NK-92 (cell line): ENCODE data around the gene SMAD6.

ENCODE experiments used
- DNase-seq: peaks from one replicate; lab custom pipeline; 2025; ENCODE audit not compliant: unreplicated experiment; lab: John Stamatoyannopoulos, UW

The SMAD6 gene

GRCh38 chr15:66773129-66773873 lies 71.3 kb downstream of the SMAD6 start:
- DNase-seq, result no peak

GRCh38 chr15:66774001-66774814 lies 72.2 kb downstream of the SMAD6 start:
- DNase-seq, result no peak

GRCh38 chr15:66775127-66776105 lies 73.4 kb downstream of the SMAD6 start:
- DNase-seq, result no peak

- no peak for DNase-seq
These were observed 75.0 kb downstream of the SMAD6 start for GRCh38 chr15:66777054-66777453.

- no peak for DNase-seq
These were observed 75.7 kb downstream of the SMAD6 start for GRCh38 chr15:66777596-66778313.

GRCh38 chr15:66778314-66778665 lies 76.3 kb downstream of the SMAD6 start:
- no peak for DNase-seq

- no peak for DNase-seq
These were observed 76.7 kb downstream of the SMAD6 start for GRCh38 chr15:66778716-66779115.

- DNase-seq, result no peak
These were observed 77.4 kb downstream of the SMAD6 start for GRCh38 chr15:66779331-66780009.

- no peak for DNase-seq
These were observed 78.3 kb downstream of the SMAD6 start for GRCh38 chr15:66780172-66780972.

GRCh38 chr15:66780973-66781718 lies 79.1 kb downstream of the SMAD6 start:
- no peak for DNase-seq

- DNase-seq, result no peak
These were observed 80.7 kb downstream of the SMAD6 start for GRCh38 chr15:66782785-66783184.

GRCh38 chr15:66783314-66783713 lies 81.3 kb downstream of the SMAD6 start:
- no peak for DNase-seq

GRCh38 chr15:66783725-66784124 lies 81.7 kb downstream of the SMAD6 start:
- no peak for DNase-seq

GRCh38 chr15:66784174-66784573 lies 82.1 kb downstream of the SMAD6 start:
- no peak for DNase-seq

- DNase-seq, result no peak
These were observed 83.6 kb downstream of the SMAD6 start for GRCh38 chr15:66785637-66786036.

- no peak for DNase-seq
These were observed 84.2 kb downstream of the SMAD6 start for GRCh38 chr15:66786222-66786621.

- DNase-seq, result no peak
These were observed 84.9 kb downstream of the SMAD6 start for GRCh38 chr15:66786708-66787488.

- no peak for DNase-seq
These were observed 85.4 kb downstream of the SMAD6 start for GRCh38 chr15:66787489-66787871.
